Central memory CD8-positive, alpha-beta T cell (primary cell): Measurements from ENCODE around the gene TBC1D3K.
"Not testable (repeated sequence)": the region's sequence is repeated elsewhere in the genome, so short reads cannot be mapped to it uniquely, and the experiment has no call there.

Experiments
- ATAC-seq: fragments of 150-1000 bp; cut with Tn5 transposase; replicated peaks from 2 replicates; pipeline ENCODE4 v1.10.0; 2022; ENCODE audit warnings: mild to moderate bottlenecking, moderate FRiP score, moderate number of reproducible peaks; ENCODE audit not compliant: poor library complexity, severe bottlenecking; ENCODE audit errors: extremely low read depth
- DNase-seq, 2 donors: peaks; one replicate each; pipeline ENCODE4 v3.0.0; 2021; ENCODE audit warnings: low spot score in 2 of 2
- H3K27ac Mint-ChIP-seq: one replicate; pipeline ENCODE4 v1.8.0; 2022; ENCODE audit warnings: low read depth, mild to moderate bottlenecking, moderate library complexity, mixed read lengths
- H3K27me3 Mint-ChIP-seq: one replicate; pipeline ENCODE4 v1.8.0; 2022; ENCODE audit warnings: mixed read lengths
- H3K36me3 Mint-ChIP-seq: one replicate; pipeline ENCODE4 v1.8.0; 2022; ENCODE audit warnings: mild to moderate bottlenecking, moderate library complexity, mixed read lengths; ENCODE audit not compliant: insufficient read depth
- H3K4me1 Mint-ChIP-seq: one replicate; pipeline ENCODE4 v1.8.0; 2022; ENCODE audit warnings: mixed read lengths
- H3K4me3 Mint-ChIP-seq: one replicate; pipeline ENCODE4 v1.8.0; 2022; ENCODE audit warnings: mild to moderate bottlenecking, moderate library complexity, mixed read lengths
- H3K9me3 Mint-ChIP-seq: one replicate; pipeline ENCODE4 v1.8.0; 2022; ENCODE audit warnings: mixed read lengths

The TBC1D3K gene

DNA sequence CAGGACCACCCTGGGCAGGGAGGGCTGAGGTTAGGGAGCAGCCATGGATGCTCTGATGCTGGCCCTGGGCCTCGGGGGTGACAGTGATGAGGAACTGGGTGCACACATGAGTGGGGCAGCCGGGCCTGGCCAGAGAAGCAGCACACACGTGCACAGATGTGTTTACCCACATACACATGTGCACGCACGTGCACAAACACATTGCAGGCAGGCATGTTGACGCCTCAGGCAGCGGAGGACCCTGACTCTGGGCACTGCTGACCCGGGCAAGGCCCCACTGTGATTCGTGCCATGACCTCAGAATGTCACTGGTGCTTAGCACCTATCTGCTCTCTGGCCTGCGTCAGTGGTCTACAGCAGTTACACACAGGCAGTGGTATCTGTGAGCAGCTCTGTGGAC lies at the start of gene TBC1D3K:
Gene TBC1D3K (plus strand): TSS at position 301 of the 400 bp plus-strand sequence. CDS start 1,585 bp downstream, outside the sequence.
- not testable (repeated sequence) for H3K4me1 Mint-ChIP-seq, H3K36me3 Mint-ChIP-seq, DNase-seq, H3K9me3 Mint-ChIP-seq, H3K27me3 Mint-ChIP-seq, H3K27ac Mint-ChIP-seq, ATAC-seq, H3K4me3 Mint-ChIP-seq

DNA sequence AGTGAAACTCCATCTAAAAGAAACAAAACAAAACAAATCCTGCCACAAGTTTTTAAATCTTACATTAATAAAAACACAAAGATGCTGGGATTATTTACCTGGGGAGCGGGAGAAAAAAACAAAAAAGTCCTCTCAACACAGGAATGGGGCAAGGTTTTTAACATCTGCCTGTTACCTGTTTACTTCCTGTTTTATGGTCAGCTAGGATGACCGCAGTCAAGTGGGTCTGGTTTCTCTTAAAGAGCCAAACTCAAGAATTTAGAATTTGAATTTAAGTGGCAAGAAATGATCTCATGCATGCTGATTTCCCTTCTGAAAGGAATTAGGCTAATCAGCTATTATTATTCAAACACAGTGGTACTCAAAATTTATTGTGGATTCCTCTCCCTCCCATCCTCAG lies 39.7 kb upstream of the TBC1D3K start:
- Mint-ChIP-seq H3K27ac (no peak overlapping the region), H3K36me3 (no peaks in the 10 kb centered on the region), H3K9me3 (no peaks in the 10 kb centered on the region), H3K27me3 (peaks cover 24% of the 10 kb centered on the region), H3K4me1 (no peaks in the 10 kb centered on the region), H3K4me3 (no peak overlapping the region)
- DNase-seq: no peak
- ATAC-seq: no peak

DNA sequence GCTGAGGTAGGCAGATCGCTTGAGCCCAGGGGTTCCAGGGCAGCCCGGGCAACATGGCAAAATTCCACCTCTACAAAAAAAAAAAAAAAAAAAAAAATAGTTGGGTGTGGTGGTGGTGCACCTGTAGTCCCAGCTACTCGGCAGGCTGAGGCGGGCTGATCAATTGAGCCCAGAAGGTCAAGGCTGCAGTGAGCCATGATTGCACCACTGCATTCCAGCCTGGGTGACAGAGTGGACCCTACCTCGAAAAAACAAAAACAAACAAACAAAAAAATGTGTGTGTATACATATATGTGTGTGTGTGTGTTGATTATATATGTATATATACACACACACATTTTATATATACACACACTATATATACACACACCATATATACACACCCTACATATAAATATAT lies 39.1 kb upstream of the TBC1D3K start:
- no peaks in the 10 kb centered on the region for H3K9me3 Mint-ChIP-seq
- DNase-seq (no peak), ATAC-seq (no peak)
- H3K36me3 Mint-ChIP-seq: no peaks in the 10 kb centered on the region
- no peaks in the 10 kb centered on the region for H3K4me1 Mint-ChIP-seq
- no peak overlapping the region for H3K4me3 Mint-ChIP-seq
- no peak overlapping the region for H3K27ac Mint-ChIP-seq
- peaks cover 30% of the 10 kb centered on the region for H3K27me3 Mint-ChIP-seq

DNA sequence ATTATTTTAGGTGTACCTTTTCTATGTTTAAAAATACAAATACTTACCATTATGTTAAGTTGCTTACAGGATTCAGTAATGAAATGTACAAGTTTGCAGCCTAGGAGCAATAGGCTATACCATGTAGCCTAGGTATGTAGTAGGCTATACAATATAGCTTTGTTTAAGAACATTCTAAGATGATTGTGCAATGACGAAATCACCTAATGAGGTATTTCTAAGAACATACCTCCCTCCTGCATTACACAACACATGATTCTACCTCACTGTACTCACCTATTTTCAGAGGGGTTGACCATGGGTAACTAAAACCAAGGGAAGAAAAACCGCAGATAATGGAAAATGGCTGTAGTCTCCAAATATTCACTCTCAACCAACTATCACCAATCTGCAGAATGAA lies 35.3 kb upstream of the TBC1D3K start:
- Mint-ChIP-seq H3K27me3 (peaks cover 22% of the 10 kb centered on the region), H3K9me3 (no peaks in the 10 kb centered on the region), H3K4me1 (no peaks in the 10 kb centered on the region), H3K27ac (no peak overlapping the region), H3K36me3 (no peaks in the 10 kb centered on the region), H3K4me3 (no peak overlapping the region)
- no peak for ATAC-seq
- no peak for DNase-seq

DNA sequence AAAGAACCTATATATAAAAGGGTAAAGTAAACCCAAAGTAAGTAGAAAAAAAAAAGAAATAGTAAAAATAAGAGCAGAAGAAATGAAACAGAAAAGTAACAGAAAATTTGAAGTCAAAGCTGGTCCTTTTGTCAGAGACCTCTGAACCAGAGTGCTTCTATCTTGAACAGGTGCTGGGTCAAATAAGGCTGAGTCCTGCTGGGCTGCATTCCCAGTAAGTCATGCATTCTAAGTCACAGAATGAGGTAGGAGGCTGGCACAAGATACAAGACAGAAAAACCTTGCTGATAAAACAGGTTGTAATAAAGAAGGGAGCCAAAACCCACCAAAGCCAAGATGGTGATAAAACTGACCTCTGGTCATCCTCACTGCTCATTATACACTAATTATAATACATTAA lies 27.3 kb upstream of the TBC1D3K start:
- not testable (repeated sequence) for H3K4me3 Mint-ChIP-seq, DNase-seq, H3K27me3 Mint-ChIP-seq, H3K27ac Mint-ChIP-seq, H3K36me3 Mint-ChIP-seq, H3K4me1 Mint-ChIP-seq, ATAC-seq, H3K9me3 Mint-ChIP-seq
